ENCODE measurements around the gene MLN. TPM values are rescaled to one million over a fixed set of nuclear protein-coding genes. Genes with fewer than 3 reads are reported as not detected.

MLN gene
- total RNA-seq, 1 donor from 2014 or later = not detected

GRCh38 chr6:33849500-33850075 is 45.8 kb upstream of the MLN start:
- Histone ChIP-seq H3K4me1 (peaks cover 9% of the 10 kb centered on the region), H3K9me3 (replicated peaks) (no peaks in the 10 kb centered on the region), H3K27ac (replicated peaks) (no peak overlapping the region), H3K36me3 (no peaks in the 10 kb centered on the region), H3K27me3 (ENCODE audit: low read depth) (peaks cover 94% of the 10 kb centered on the region), H3K4me3 (no peak overlapping the region)
- no peak for TF ChIP-seq CTCF (IDR thresholded peaks at IDR 0.05; ENCODE audit: borderline replicate concordance)
- intact Hi-C loops (cut with micrococcal nuclease) = no loop called here
- DNase-seq = no peak

- H3K36me3 ChIP-seq = no peaks in the 10 kb centered on the region
- peaks cover 92% of the 10 kb centered on the region for H3K27me3 ChIP-seq (ENCODE audit: low read depth)
- H3K4me1 ChIP-seq = peaks cover 9% of the 10 kb centered on the region
- H3K4me3 ChIP-seq = no peak overlapping the region
- intact Hi-C loops (cut with micrococcal nuclease) = no loop called here
- no peaks in the 10 kb centered on the region for H3K9me3 ChIP-seq (replicated peaks)
- no peak for TF ChIP-seq CTCF (IDR thresholded peaks at IDR 0.05; ENCODE audit: borderline replicate concordance)
- no peak overlapping the region for H3K27ac ChIP-seq (replicated peaks)
- DNase-seq = no peak
Measured at GRCh38 chr6:33848484-33848883, 44.7 kb upstream of the MLN start.

- Histone ChIP-seq H3K9me3 (replicated peaks) (no peaks in the 10 kb centered on the region), H3K27me3 (ENCODE audit: low read depth) (peaks cover 92% of the 10 kb centered on the region), H3K4me3 (no peak overlapping the region), H3K27ac (replicated peaks) (no peak overlapping the region), H3K36me3 (no peaks in the 10 kb centered on the region), H3K4me1 (peaks cover 9% of the 10 kb centered on the region)
- intact Hi-C loops (cut with micrococcal nuclease) = no loop called here
- no peak for TF ChIP-seq CTCF (IDR thresholded peaks at IDR 0.05; ENCODE audit: borderline replicate concordance)
- DNase-seq = no peak
Measured at GRCh38 chr6:33847867-33848266, 44.1 kb upstream of the MLN start.

GRCh38 chr6:33847078-33847477 is 43.3 kb upstream of the MLN start:
- TF ChIP-seq CTCF (IDR thresholded peaks at IDR 0.05; ENCODE audit: borderline replicate concordance) = no peak
- Histone ChIP-seq H3K9me3 (replicated peaks) (no peaks in the 10 kb centered on the region), H3K4me3 (no peak overlapping the region), H3K36me3 (no peaks in the 10 kb centered on the region), H3K4me1 (peaks cover 9% of the 10 kb centered on the region), H3K27ac (replicated peaks) (no peak overlapping the region), H3K27me3 (ENCODE audit: low read depth) (peaks cover 92% of the 10 kb centered on the region)
- no peak for DNase-seq
- intact Hi-C loops (cut with micrococcal nuclease) = no loop called here

GRCh38 chr6:33846226-33846625 is 42.4 kb upstream of the MLN start:
- peaks cover 92% of the 10 kb centered on the region for H3K27me3 ChIP-seq (ENCODE audit: low read depth)
- peaks cover 8% of the 10 kb centered on the region for H3K4me1 ChIP-seq
- no peak for TF ChIP-seq CTCF (IDR thresholded peaks at IDR 0.05; ENCODE audit: borderline replicate concordance)
- H3K4me3 ChIP-seq = no peak overlapping the region
- H3K36me3 ChIP-seq = no peaks in the 10 kb centered on the region
- intact Hi-C loops (cut with micrococcal nuclease) = no loop called here
- no peak for DNase-seq
- H3K9me3 ChIP-seq (replicated peaks) = no peaks in the 10 kb centered on the region
- no peak overlapping the region for H3K27ac ChIP-seq (replicated peaks)
